ENCODE data around the gene GOLGA6A.

Gene GOLGA6A

GRCh38 chr15:74039656-74040010, 42.7 kb downstream of the GOLGA6A start:
- Histone ChIP-seq H3K9me3 (replicated peaks in 1 of 11) (no peaks in the 10 kb centered on the region), H3K4me1 (peaks cover 0 to 5% (median 0%) of the 10 kb centered on the region in 10 experiments; a peak in 3 of 20 replicates), H3K4me2 (no peak overlapping the region), H3K27me3 (no peaks in the 10 kb centered on the region), H3K4me3 (no peak overlapping the region), H4K20me1 (peaks cover 0 to 100% (median 33%) of the 10 kb centered on the region in 11 experiments; a peak in 13 of 22 replicates), H3K9ac (no peak overlapping the region), H3K27ac (no peak overlapping the region), H3K36me3 (peaks cover 22 to 70% (median 33%) of the 10 kb centered on the region in 11 experiments)
- TF ChIP-seq Cebpa-rat (IDR thresholded peaks at IDR 0.05): no peak

- H3K36me3 ChIP-seq: peaks cover 29 to 70% (median 40%) of the 10 kb centered on the region in 11 experiments
- no peak overlapping the region for H3K9ac ChIP-seq
These were observed 43.4 kb downstream of the GOLGA6A start for GRCh38 chr15:74038707-74039655.

GRCh38 chr15:74037171-74038117, 44.9 kb downstream of the GOLGA6A start:
- peaks cover 0 to 12% (median 9%) of the 10 kb centered on the region in 10 experiments; a peak in 10 of 20 replicates for H3K4me1 ChIP-seq
- peaks cover 0 to 99% (median 43%) of the 10 kb centered on the region in 11 experiments; a peak in 14 of 22 replicates for H4K20me1 ChIP-seq
- H3K4me3 ChIP-seq: no peak overlapping the region
- H3K27me3 ChIP-seq: no peaks in the 10 kb centered on the region
- TF ChIP-seq Cebpa-rat (IDR thresholded peaks at IDR 0.05): no peak
- H3K27ac ChIP-seq: no peak overlapping the region
- peaks cover 44 to 73% (median 55%) of the 10 kb centered on the region in 11 experiments for H3K36me3 ChIP-seq
- no peak overlapping the region for H3K9ac ChIP-seq
- H3K9me3 ChIP-seq (replicated peaks in 1 of 11): no peaks in the 10 kb centered on the region
- no peak overlapping the region for H3K4me2 ChIP-seq

More at GRCh38 chr15:74038707-74039655, 43.4 kb downstream of the GOLGA6A start:
- Histone ChIP-seq H4K20me1 (peaks cover 0 to 100% (median 39%) of the 10 kb centered on the region in 11 experiments; a peak in 12 of 22 replicates), H3K27me3 (no peaks in the 10 kb centered on the region), H3K4me3 (no peak overlapping the region), H3K4me2 (no peak overlapping the region), H3K27ac (no peak overlapping the region), H3K4me1 (peaks cover 0 to 12% (median 0%) of the 10 kb centered on the region in 10 experiments; a peak in 4 of 20 replicates), H3K9me3 (replicated peaks in 1 of 11) (no peaks in the 10 kb centered on the region)
- TF ChIP-seq Cebpa-rat (IDR thresholded peaks at IDR 0.05): no peak

GRCh38 chr15:74036271-74037170, 45.8 kb downstream of the GOLGA6A start:
- Histone ChIP-seq H3K36me3 (peaks cover 51 to 71% (median 63%) of the 10 kb centered on the region in 11 experiments), H4K20me1 (peaks cover 5 to 95% (median 46%) of the 10 kb centered on the region in 11 experiments; a peak in 14 of 22 replicates)
- no peak for TF ChIP-seq Cebpa-rat (IDR thresholded peaks at IDR 0.05)

DNA sequence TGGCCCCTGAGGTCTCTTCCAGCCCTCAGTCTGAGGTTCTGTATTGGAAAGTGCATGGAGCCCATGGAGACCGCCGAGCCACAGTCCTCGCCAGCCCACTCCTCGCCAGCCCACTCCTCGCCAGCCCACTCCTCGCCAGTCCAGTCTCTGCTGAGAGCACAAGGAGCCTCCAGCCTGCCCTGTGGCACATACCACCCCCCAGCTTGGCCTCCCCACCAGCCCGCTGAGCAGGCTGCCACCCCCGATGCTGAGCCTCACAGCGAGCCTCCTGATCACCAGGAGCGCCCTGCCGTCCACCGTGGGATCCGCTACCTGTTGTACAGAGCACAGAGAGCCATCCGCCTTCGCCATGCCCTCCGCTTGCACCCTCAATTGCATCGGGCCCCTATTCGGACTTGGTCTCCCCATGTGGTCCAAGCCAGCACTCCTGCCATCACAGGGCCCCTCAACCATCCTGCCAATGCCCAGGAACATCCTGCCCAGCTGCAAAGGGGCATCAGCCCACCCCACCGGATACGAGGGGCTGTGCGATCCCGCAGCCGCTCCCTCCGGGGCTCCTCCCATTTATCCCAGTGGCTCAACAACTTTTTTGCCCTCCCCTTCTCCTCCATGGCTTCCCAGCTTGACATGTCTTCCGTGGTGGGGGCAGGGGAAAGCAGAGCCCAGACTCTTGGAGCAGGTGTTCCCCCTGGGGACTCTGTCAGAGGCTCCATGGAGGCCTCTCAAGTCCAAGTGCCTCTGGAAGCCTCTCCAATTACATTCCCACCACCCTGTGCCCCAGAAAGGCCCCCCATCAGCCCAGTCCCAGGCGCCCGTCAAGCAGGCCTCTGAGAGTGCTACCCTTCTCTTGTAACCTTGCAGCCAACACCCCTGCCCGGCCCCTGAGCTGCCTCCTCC, 47.0 kb downstream of the GOLGA6A start:
- peaks cover 0 to 22% (median 10%) of the 10 kb centered on the region in 10 experiments; a peak in 10 of 20 replicates for H3K4me1 ChIP-seq
- H3K27ac ChIP-seq: no peak overlapping the region
- peaks cover 5 to 84% (median 40%) of the 10 kb centered on the region in 11 experiments; a peak in 14 of 22 replicates for H4K20me1 ChIP-seq
- peaks cover 52 to 79% (median 71%) of the 10 kb centered on the region in 11 experiments for H3K36me3 ChIP-seq
- H3K9ac ChIP-seq: no peak overlapping the region
- H3K27me3 ChIP-seq: no peaks in the 10 kb centered on the region
- TF ChIP-seq Cebpa-rat (IDR thresholded peaks at IDR 0.05): no peak
- H3K9me3 ChIP-seq (replicated peaks in 1 of 11): no peaks in the 10 kb centered on the region
- H3K4me3 ChIP-seq: no peak overlapping the region
- no peak overlapping the region for H3K4me2 ChIP-seq

More at GRCh38 chr15:74036271-74037170, 45.8 kb downstream of the GOLGA6A start:
- H3K9me3 ChIP-seq (replicated peaks in 1 of 11): no peaks in the 10 kb centered on the region
- H3K4me3 ChIP-seq: no peak overlapping the region
- no peak overlapping the region for H3K27ac ChIP-seq
- no peaks in the 10 kb centered on the region for H3K27me3 ChIP-seq
- peaks cover 0 to 20% (median 10%) of the 10 kb centered on the region in 10 experiments; a peak in 10 of 20 replicates for H3K4me1 ChIP-seq
- no peak overlapping the region for H3K4me2 ChIP-seq
- no peak overlapping the region for H3K9ac ChIP-seq

- Histone ChIP-seq H3K27ac (no peak overlapping the region), H3K9me3 (replicated peaks in 1 of 11) (no peaks in the 10 kb centered on the region), H3K4me2 (no peak overlapping the region), H3K27me3 (no peaks in the 10 kb centered on the region), H3K4me3 (no peak overlapping the region), H3K4me1 (peaks cover 0 to 22% (median 10%) of the 10 kb centered on the region in 10 experiments; a peak in 10 of 20 replicates), H3K36me3 (peaks cover 60 to 90% (median 82%) of the 10 kb centered on the region in 11 experiments), H3K9ac (peak overlapping the region in 1 of 11 experiments; percentile 24; a peak in 1 of 22 replicates), H4K20me1 (peaks cover 8 to 81% (median 40%) of the 10 kb centered on the region in 11 experiments; a peak in 14 of 22 replicates)
- TF ChIP-seq Cebpa-rat (IDR thresholded peaks at IDR 0.05): no peak
These were observed 48.1 kb downstream of the GOLGA6A start for GRCh38 chr15:74034206-74034755.
